Colonic mucosa (tissue), 4 donors: ENCODE results near the gene GBF1. TPM values are rescaled to one million over a fixed set of nuclear protein-coding genes. Genes with fewer than 3 reads are reported as not detected.

Source experiments
- DNase-seq: peaks from one replicate; pipeline ENCODE4 v3.0.0-alpha.2; 2020
- H3K27ac ChIP-seq: fragments of 200-600 bp; one replicate; pipeline ENCODE4 v1.8.0; 2021
- H3K27me3 ChIP-seq: fragments of 200-600 bp; one replicate; pipeline ENCODE4 v1.8.0; 2021
- H3K36me3 ChIP-seq: fragments of 200-600 bp; one replicate; pipeline ENCODE4 v1.8.0; 2021
- H3K4me1 ChIP-seq: fragments of 200-600 bp; one replicate; pipeline ENCODE4 v1.8.0; 2021; ENCODE audit warnings: mild to moderate bottlenecking
- H3K4me3 ChIP-seq: fragments of 200-600 bp; one replicate; pipeline ENCODE4 v1.8.0; 2021
- H3K9ac ChIP-seq, 2 donors: one replicate each; pipeline ENCODE4 v1.7.0; 2013; ENCODE audit warnings: control low read depth in 2 of 2, low read depth in 2 of 2, low read length in 2 of 2
- H3K9me3 ChIP-seq: fragments of 200-600 bp; one replicate; pipeline ENCODE4 v1.8.0; 2021
- CTCF ChIP-seq: fragments of 200-600 bp; IDR thresholded peaks from one replicate; pipeline ENCODE4 v1.8.0; 2022; ENCODE audit warnings: antibody characterized with exemption, mild to moderate bottlenecking
- intact Hi-C: fragments of 100-400 bp; cut with DNase I; formaldehyde crosslinking; loops from one replicate; pipeline ENCODE4 v1.14.1; 2022
- total RNA-seq, 2 donors: library from RNA; stranded (reverse); fragmentation: NEBNext Ultra II Directional in 1 of 2; extraction: Animal tissue kit (Norgen Biotek cat#: 25700) in 1 of 2; gene quantifications; one replicate each; pipeline ENCODE4 v1.2.1, GENCODE V29; 2021
- donor health status: healthy.
- donor health status: DM: no; HTN: no; CAD: no.
- donor health status: DM: no; HTN: no; CAD: no.

Gene GBF1
- total RNA-seq, 2 donors from 2014 or later = 59.8 to 73.4 TPM

- no peak overlapping the region for H3K4me3 ChIP-seq
- no peak overlapping the region for H3K9ac ChIP-seq
- no peak for TF ChIP-seq CTCF
- peaks cover 8% of the 10 kb centered on the region for H3K36me3 ChIP-seq
- no peaks in the 10 kb centered on the region for H3K27me3 ChIP-seq
- DNase-seq = no peak
- H3K9me3 ChIP-seq = no peaks in the 10 kb centered on the region
- H3K4me1 ChIP-seq = no peaks in the 10 kb centered on the region
- intact Hi-C loops = no loop called here
- H3K27ac ChIP-seq = no peak overlapping the region
These were observed 42.2 kb downstream of the GBF1 start for GRCh38 chr10:102287538-102287937.

- H3K36me3 ChIP-seq = peaks cover 8% of the 10 kb centered on the region
- intact Hi-C loops = no loop called here
- no peak for TF ChIP-seq CTCF
- no peaks in the 10 kb centered on the region for H3K9me3 ChIP-seq
- no peak overlapping the region for H3K4me3 ChIP-seq
- no peaks in the 10 kb centered on the region for H3K27me3 ChIP-seq
- no peak overlapping the region for H3K9ac ChIP-seq
- DNase-seq = no peak
- no peaks in the 10 kb centered on the region for H3K4me1 ChIP-seq
- no peak overlapping the region for H3K27ac ChIP-seq
These were observed 42.7 kb downstream of the GBF1 start for GRCh38 chr10:102287991-102288390.

GRCh38 chr10:102289356-102289755 is 44.0 kb downstream of the GBF1 start:
- TF ChIP-seq CTCF = no peak

GRCh38 chr10:102289840-102290239 is 44.5 kb downstream of the GBF1 start:
- no peaks in the 10 kb centered on the region for H3K9me3 ChIP-seq
- H3K4me3 ChIP-seq = no peak overlapping the region
- no peak overlapping the region for H3K27ac ChIP-seq
- no peaks in the 10 kb centered on the region for H3K27me3 ChIP-seq
- DNase-seq = no peak
- no peaks in the 10 kb centered on the region for H3K36me3 ChIP-seq
- H3K4me1 ChIP-seq = no peaks in the 10 kb centered on the region
- intact Hi-C loops = no loop called here
- no peak overlapping the region for H3K9ac ChIP-seq
- TF ChIP-seq CTCF = no peak

More at GRCh38 chr10:102289356-102289755, 44.0 kb downstream of the GBF1 start:
- intact Hi-C loops = no loop called here
- no peak for DNase-seq
- Histone ChIP-seq H3K4me1 (no peaks in the 10 kb centered on the region), H3K27me3 (no peaks in the 10 kb centered on the region), H3K4me3 (no peak overlapping the region), H3K9me3 (no peaks in the 10 kb centered on the region), H3K9ac (no peak overlapping the region), H3K36me3 (no peaks in the 10 kb centered on the region), H3K27ac (no peak overlapping the region)

- H3K27ac ChIP-seq = no peak overlapping the region
- H3K27me3 ChIP-seq = no peaks in the 10 kb centered on the region
- no peak for DNase-seq
- intact Hi-C loops = no loop called here
- H3K4me1 ChIP-seq = no peaks in the 10 kb centered on the region
- H3K36me3 ChIP-seq = no peaks in the 10 kb centered on the region
- no peak overlapping the region for H3K9ac ChIP-seq
- no peaks in the 10 kb centered on the region for H3K9me3 ChIP-seq
- TF ChIP-seq CTCF = no peak
- no peak overlapping the region for H3K4me3 ChIP-seq
These were observed 46.0 kb downstream of the GBF1 start for GRCh38 chr10:102291221-102291905.
